MM.1S (cell line): ENCODE data around the gene INPP4A.

Experiments
- DNase-seq: peaks from one replicate; pipeline ENCODE4 v3.0.0-alpha.2; 2015
- H2AFZ ChIP-seq: fragments of 300-600 bp; sonication (generic); 2 replicates; pipeline ENCODE4 v1.6.0; 2016; ENCODE audit warnings: antibody characterized with exemption, low read length
- H3F3A ChIP-seq: fragments of 300-600 bp; sonication (generic); 2 replicates; pipeline ENCODE4 v1.6.1; 2016; ENCODE audit warnings: mild to moderate bottlenecking, antibody characterized with exemption, low read length, moderate library complexity, mixed read lengths; ENCODE audit not compliant: insufficient read depth
- H3K27ac ChIP-seq: fragments of 300-600 bp; sonication (generic); 2 replicates; pipeline ENCODE4 v1.5.1; 2016; ENCODE audit warnings: mild to moderate bottlenecking, low read length
- H3K27me3 ChIP-seq: fragments of 300-600 bp; sonication (generic); replicated peaks from 2 replicates; pipeline ENCODE4 v1.6.0; 2016; ENCODE audit warnings: low read length; ENCODE audit not compliant: insufficient read depth
- H3K36me3 ChIP-seq: fragments of 300-600 bp; sonication (generic); replicated peaks from 2 replicates; pipeline ENCODE4 v1.6.1; 2016; ENCODE audit warnings: mild to moderate bottlenecking, low read length, mixed read lengths; ENCODE audit not compliant: insufficient read depth
- H3K4me1 ChIP-seq: fragments of 300-600 bp; sonication (generic); 2 replicates; pipeline ENCODE4 v1.6.1; 2016; ENCODE audit warnings: low read length, mixed read lengths
- H3K4me2 ChIP-seq: fragments of 300-600 bp; sonication (generic); 2 replicates; pipeline ENCODE4 v1.6.0; 2016; ENCODE audit warnings: low read depth, low read length
- H3K4me3 ChIP-seq: fragments of 300-600 bp; sonication (generic); 2 replicates; pipeline ENCODE4 v1.5.1; 2016; ENCODE audit warnings: low read length, mixed read lengths
- H3K79me2 ChIP-seq: fragments of 300-600 bp; sonication (generic); 2 replicates; pipeline ENCODE4 v1.6.1; 2016; ENCODE audit warnings: mixed run types, low read length, mixed read lengths
- H3K9ac ChIP-seq: fragments of 300-600 bp; sonication (generic); 2 replicates; pipeline ENCODE4 v1.6.1; 2016; ENCODE audit warnings: low read length, mixed read lengths
- H3K9me2 ChIP-seq: fragments of 300-600 bp; sonication (generic); replicated peaks from 2 replicates; pipeline ENCODE4 v1.6.1; 2016; ENCODE audit warnings: mild to moderate bottlenecking, low read length, mixed read lengths; ENCODE audit not compliant: insufficient read depth
- H3K9me3 ChIP-seq: fragments of 300-600 bp; sonication (generic); replicated peaks from 2 replicates; pipeline ENCODE4 v1.6.1; 2016; ENCODE audit warnings: mild to moderate bottlenecking, low read length, mixed read lengths; ENCODE audit not compliant: insufficient read depth
- H4K20me1 ChIP-seq: fragments of 300-600 bp; sonication (generic); 2 replicates; pipeline ENCODE4 v1.6.1; 2016; ENCODE audit warnings: mild to moderate bottlenecking, low read length, moderate library complexity, mixed read lengths; ENCODE audit not compliant: insufficient read depth
- EZH2 ChIP-seq: fragments of 300-600 bp; sonication (generic); optimal IDR thresholded peaks from 2 replicates; pipeline ENCODE3; 2017; ENCODE audit warnings: low read depth, mild to moderate bottlenecking, antibody characterized with exemption, low read length, mixed read lengths
- EZH2phosphoT487 ChIP-seq: fragments of 300-600 bp; sonication (generic); IDR thresholded peaks from 2 replicates; pipeline ENCODE4 v1.6.1; 2018; ENCODE audit warnings: antibody characterized with exemption, low read length
- TF ChIP-seq, protein P1 (sequence below): fragments of 300-600 bp; sonication (generic); IDR thresholded peaks from 2 replicates; pipeline ENCODE4 v1.5.1; 2016; ENCODE audit warnings: antibody characterized with exemption, low read length, mixed read lengths

The INPP4A gene

DNA sequence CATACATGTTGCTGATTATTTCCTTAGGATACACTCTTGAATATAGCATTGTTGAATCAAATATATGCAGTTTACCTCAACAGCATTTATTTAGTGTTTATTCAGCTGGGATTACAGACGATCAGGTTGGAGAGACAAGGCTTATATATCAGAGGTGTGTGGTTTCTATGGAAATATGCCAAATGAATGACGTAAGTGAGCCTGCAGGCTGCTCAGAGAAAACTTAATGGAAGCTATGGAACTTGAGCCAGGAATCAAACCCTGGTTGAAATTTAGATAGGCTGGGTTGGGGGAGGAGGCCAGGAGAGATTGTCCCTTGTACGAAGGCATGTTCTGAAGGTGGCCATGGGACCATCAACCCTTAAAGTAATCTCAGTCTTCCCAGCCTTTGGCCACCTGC is 79.5 kb downstream of the INPP4A start:
- Histone ChIP-seq H3K9me3 (no peaks in the 10 kb centered on the region), H4K20me1 (no peaks in the 10 kb centered on the region), H3K4me2 (no peak overlapping the region), H3F3A (peaks cover 7% of the 10 kb centered on the region; the same call in 1 of the 2 replicates), H2AFZ (no peak overlapping the region), H3K9me2 (no peaks in the 10 kb centered on the region), H3K9ac (no peak overlapping the region), H3K36me3 (peaks cover 18% of the 10 kb centered on the region), H3K27me3 (no peaks in the 10 kb centered on the region), H3K27ac (no peak overlapping the region), H3K79me2 (peaks cover 61% of the 10 kb centered on the region), H3K4me3 (no peak overlapping the region), H3K4me1 (no peaks in the 10 kb centered on the region)
- no peak for DNase-seq
- TF ChIP-seq EZH2 (no peak), EZH2phosphoT487 (no peak)
- TF ChIP-seq, protein P1, sequence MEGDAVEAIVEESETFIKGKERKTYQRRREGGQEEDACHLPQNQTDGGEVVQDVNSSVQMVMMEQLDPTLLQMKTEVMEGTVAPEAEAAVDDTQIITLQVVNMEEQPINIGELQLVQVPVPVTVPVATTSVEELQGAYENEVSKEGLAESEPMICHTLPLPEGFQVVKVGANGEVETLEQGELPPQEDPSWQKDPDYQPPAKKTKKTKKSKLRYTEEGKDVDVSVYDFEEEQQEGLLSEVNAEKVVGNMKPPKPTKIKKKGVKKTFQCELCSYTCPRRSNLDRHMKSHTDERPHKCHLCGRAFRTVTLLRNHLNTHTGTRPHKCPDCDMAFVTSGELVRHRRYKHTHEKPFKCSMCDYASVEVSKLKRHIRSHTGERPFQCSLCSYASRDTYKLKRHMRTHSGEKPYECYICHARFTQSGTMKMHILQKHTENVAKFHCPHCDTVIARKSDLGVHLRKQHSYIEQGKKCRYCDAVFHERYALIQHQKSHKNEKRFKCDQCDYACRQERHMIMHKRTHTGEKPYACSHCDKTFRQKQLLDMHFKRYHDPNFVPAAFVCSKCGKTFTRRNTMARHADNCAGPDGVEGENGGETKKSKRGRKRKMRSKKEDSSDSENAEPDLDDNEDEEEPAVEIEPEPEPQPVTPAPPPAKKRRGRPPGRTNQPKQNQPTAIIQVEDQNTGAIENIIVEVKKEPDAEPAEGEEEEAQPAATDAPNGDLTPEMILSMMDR, result no peak

DNA sequence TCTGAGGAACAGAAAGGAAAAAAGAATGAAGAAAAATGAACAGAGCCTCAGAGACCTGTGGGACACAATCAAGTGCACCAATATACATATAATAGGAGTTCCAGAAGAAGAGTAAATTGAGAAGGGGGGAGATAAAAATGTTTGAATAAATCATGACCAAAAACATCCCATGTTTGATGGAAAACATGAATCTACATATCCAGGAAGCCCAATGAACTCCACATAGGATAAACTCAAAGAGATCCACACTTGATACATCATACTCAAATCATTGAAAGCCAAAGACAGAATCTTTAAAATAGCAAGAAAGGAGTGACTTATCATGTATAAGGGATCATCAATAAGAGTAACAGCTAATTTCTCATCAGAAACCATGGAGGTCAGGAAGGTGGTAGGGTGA is 83.7 kb downstream of the INPP4A start:
- Histone ChIP-seq H3F3A (no peaks in the 10 kb centered on the region), H3K4me2 (no peak overlapping the region), H3K4me1 (no peaks in the 10 kb centered on the region), H3K9ac (no peak overlapping the region), H4K20me1 (no peaks in the 10 kb centered on the region), H3K36me3 (no peaks in the 10 kb centered on the region; the same call in 1 of the 2 replicates), H3K4me3 (no peak overlapping the region), H3K79me2 (peaks cover 40% of the 10 kb centered on the region), H3K9me3 (no peaks in the 10 kb centered on the region), H3K27me3 (no peaks in the 10 kb centered on the region), H3K9me2 (no peaks in the 10 kb centered on the region), H3K27ac (no peak overlapping the region), H2AFZ (no peak overlapping the region)
- no peak for DNase-seq
- TF ChIP-seq, protein P1, result no peak
- TF ChIP-seq EZH2phosphoT487, result no peak
- TF ChIP-seq EZH2, result no peak

DNA sequence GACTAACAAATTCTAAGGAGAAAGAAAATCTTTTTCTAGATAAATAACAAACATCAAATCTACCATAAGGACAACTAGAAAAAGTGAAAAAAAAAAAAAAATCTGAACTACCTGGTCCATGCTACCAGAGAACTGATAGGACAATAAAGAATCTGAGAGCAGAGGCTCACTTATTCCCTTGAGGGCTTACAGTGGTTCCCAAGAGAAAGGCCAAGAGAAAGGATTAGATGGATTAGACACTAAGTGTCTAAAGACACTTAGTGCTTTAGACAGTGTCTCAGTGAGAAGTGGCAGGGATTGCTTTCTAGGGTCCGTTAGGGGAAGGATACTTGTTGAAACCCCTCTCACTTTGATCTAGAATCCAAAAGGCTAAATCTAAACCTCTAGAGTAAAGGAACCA is 85.5 kb downstream of the INPP4A start:
- H3K4me2 ChIP-seq, result no peak overlapping the region
- no peaks in the 10 kb centered on the region for H3K9me3 ChIP-seq
- H3K27ac ChIP-seq, result no peak overlapping the region
- H3K4me1 ChIP-seq, result no peaks in the 10 kb centered on the region
- H3K36me3 ChIP-seq, result 0 out of 2 replicates have a peak, but pooled peaks cover 3% of the 10 kb centered on the region
- no peak overlapping the region for H3K4me3 ChIP-seq
- peaks cover 40% of the 10 kb centered on the region for H3K79me2 ChIP-seq
- peaks cover 2% of the 10 kb centered on the region; the same call in 1 of the 2 replicates for H3F3A ChIP-seq
- H3K9me2 ChIP-seq, result no peaks in the 10 kb centered on the region
- H3K9ac ChIP-seq, result no peak overlapping the region
- TF ChIP-seq EZH2phosphoT487 (no peak), EZH2 (no peak)
- TF ChIP-seq, protein P1, result no peak
- H3K27me3 ChIP-seq, result no peaks in the 10 kb centered on the region
- no peaks in the 10 kb centered on the region for H4K20me1 ChIP-seq
- no peak overlapping the region for H2AFZ ChIP-seq
- no peak for DNase-seq
